ENCODE data around the gene IFNE. TPM values are rescaled to one million over a fixed set of nuclear protein-coding genes. Genes with fewer than 3 reads are reported as not detected.

The IFNE gene, protein sequence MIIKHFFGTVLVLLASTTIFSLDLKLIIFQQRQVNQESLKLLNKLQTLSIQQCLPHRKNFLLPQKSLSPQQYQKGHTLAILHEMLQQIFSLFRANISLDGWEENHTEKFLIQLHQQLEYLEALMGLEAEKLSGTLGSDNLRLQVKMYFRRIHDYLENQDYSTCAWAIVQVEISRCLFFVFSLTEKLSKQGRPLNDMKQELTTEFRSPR
- total RNA-seq, result not detected
- long read RNA-seq, result 0 reads

GRCh38 chr9:21482213-21482612, at the start of gene IFNE:
TSS of gene IFNE (minus strand) at chr9:21482313. CDS start at chr9:21481694, 619 bp downstream.
- H3K36me3 ChIP-seq, result no peaks in the 10 kb centered on the region
- H3K27ac ChIP-seq (replicated peaks), result no peak within 1 kb of the TSS
- H3K4me3 ChIP-seq, result no peak within 1 kb of the TSS
- DNase-seq, result no peak
- no peaks in the 10 kb centered on the region for H3K4me1 ChIP-seq
- H3K9me3 ChIP-seq (replicated peaks), result peaks cover 4% of the 10 kb centered on the region
- TF ChIP-seq, protein P1, sequence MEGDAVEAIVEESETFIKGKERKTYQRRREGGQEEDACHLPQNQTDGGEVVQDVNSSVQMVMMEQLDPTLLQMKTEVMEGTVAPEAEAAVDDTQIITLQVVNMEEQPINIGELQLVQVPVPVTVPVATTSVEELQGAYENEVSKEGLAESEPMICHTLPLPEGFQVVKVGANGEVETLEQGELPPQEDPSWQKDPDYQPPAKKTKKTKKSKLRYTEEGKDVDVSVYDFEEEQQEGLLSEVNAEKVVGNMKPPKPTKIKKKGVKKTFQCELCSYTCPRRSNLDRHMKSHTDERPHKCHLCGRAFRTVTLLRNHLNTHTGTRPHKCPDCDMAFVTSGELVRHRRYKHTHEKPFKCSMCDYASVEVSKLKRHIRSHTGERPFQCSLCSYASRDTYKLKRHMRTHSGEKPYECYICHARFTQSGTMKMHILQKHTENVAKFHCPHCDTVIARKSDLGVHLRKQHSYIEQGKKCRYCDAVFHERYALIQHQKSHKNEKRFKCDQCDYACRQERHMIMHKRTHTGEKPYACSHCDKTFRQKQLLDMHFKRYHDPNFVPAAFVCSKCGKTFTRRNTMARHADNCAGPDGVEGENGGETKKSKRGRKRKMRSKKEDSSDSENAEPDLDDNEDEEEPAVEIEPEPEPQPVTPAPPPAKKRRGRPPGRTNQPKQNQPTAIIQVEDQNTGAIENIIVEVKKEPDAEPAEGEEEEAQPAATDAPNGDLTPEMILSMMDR (IDR thresholded peaks at IDR 0.05; ENCODE audit: borderline replicate concordance), result no peak
- H3K27me3 ChIP-seq (ENCODE audit: low read depth), result peaks cover 4% of the 10 kb centered on the region
- intact Hi-C loops (cut with micrococcal nuclease), result no loop called here

GRCh38 chr9:21528123-21528808, 46.2 kb upstream of the IFNE start:
- H3K27me3 ChIP-seq (ENCODE audit: low read depth), result peaks cover 23% of the 10 kb centered on the region
- no peak overlapping the region for H3K4me3 ChIP-seq
- no peak for DNase-seq
- intact Hi-C loops (cut with micrococcal nuclease), result no loop called here
- TF ChIP-seq, protein P1 (IDR thresholded peaks at IDR 0.05; ENCODE audit: borderline replicate concordance), result no peak
- H3K9me3 ChIP-seq (replicated peaks), result peaks cover 6% of the 10 kb centered on the region
- no peak overlapping the region for H3K27ac ChIP-seq (replicated peaks)
- H3K4me1 ChIP-seq, result no peaks in the 10 kb centered on the region
- no peaks in the 10 kb centered on the region for H3K36me3 ChIP-seq

DNA sequence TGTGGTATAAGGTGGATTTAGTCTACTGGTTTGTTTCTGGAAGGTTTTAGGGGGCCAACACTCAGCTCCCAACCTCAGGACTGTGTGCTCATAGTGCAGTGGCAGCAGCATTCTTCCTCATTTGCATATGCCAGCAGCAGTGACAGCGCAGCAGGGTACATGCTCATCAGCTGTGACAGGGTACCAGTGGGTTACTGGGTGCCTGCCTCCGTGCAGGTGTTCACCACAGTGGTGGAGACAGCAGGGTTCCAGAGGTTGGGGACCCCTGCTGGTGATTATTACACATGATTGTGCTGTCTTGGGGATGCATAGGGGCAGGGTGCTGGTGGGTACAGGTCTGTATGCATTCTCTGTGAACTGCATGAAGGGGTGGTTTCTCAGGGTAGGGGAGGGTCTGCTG, 45.5 kb upstream of the IFNE start:
- no peaks in the 10 kb centered on the region for H3K4me1 ChIP-seq
- peaks cover 9% of the 10 kb centered on the region for H3K9me3 ChIP-seq (replicated peaks)
- intact Hi-C loops (cut with micrococcal nuclease), result no loop called here
- no peak overlapping the region for H3K4me3 ChIP-seq
- no peaks in the 10 kb centered on the region for H3K36me3 ChIP-seq
- peaks cover 23% of the 10 kb centered on the region for H3K27me3 ChIP-seq (ENCODE audit: low read depth)
- H3K27ac ChIP-seq (replicated peaks), result no peak overlapping the region
- TF ChIP-seq, protein P1 (IDR thresholded peaks at IDR 0.05; ENCODE audit: borderline replicate concordance), result no peak
- DNase-seq, result no peak

GRCh38 chr9:21525174-21525573, 43.1 kb upstream of the IFNE start:
- Histone ChIP-seq H3K27me3 (ENCODE audit: low read depth) (peaks cover 23% of the 10 kb centered on the region), H3K9me3 (replicated peaks) (peaks cover 15% of the 10 kb centered on the region), H3K27ac (replicated peaks) (no peak overlapping the region), H3K36me3 (no peaks in the 10 kb centered on the region), H3K4me1 (no peaks in the 10 kb centered on the region), H3K4me3 (no peak overlapping the region)
- no peak for DNase-seq
- TF ChIP-seq, protein P1 (IDR thresholded peaks at IDR 0.05; ENCODE audit: borderline replicate concordance), result no peak
- intact Hi-C loops (cut with micrococcal nuclease), result no loop called here

GRCh38 chr9:21524099-21524830, 42.2 kb upstream of the IFNE start:
- Histone ChIP-seq H3K27ac (replicated peaks) (no peak overlapping the region), H3K4me3 (no peak overlapping the region), H3K4me1 (no peaks in the 10 kb centered on the region), H3K27me3 (ENCODE audit: low read depth) (peaks cover 20% of the 10 kb centered on the region), H3K9me3 (replicated peaks) (peaks cover 9% of the 10 kb centered on the region), H3K36me3 (no peaks in the 10 kb centered on the region)
- TF ChIP-seq, protein P1 (IDR thresholded peaks at IDR 0.05; ENCODE audit: borderline replicate concordance), result no peak
- intact Hi-C loops (cut with micrococcal nuclease), result no loop called here
- no peak for DNase-seq
